Measurements from ENCODE around the gene PAX2.

PAX2 gene

DNA sequence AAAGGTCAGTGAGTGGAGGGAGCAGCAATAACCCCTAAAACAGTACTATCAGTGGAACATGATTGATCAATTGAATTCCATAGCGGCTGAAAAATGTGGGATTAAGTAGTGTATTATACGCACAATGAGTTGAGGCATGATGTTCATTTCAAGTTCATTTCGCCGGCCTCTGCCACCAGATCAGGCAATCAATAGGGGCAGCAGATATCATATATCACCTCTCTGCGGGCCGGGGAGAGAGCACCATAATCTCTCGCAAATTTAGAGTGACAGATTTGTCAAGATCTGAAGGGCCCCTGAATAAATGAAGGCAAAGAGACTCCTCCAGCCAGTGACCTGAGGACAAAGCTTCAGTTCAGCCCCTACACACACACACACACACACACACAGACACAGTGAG is 58.5 kb downstream of the PAX2 start:
- Histone ChIP-seq H3K36me3 (ENCODE audit: control insufficient read depth, insufficient read depth, low read length, severe bottlenecking) (no peaks in the 10 kb centered on the region), H3K9me3 (ENCODE audit: control insufficient read depth, low read length) (no peaks in the 10 kb centered on the region), H3K27me3 (replicated peaks; ENCODE audit: control insufficient read depth, insufficient read depth, low read length) (peaks cover 89% of the 10 kb centered on the region), H3K4me3 (ENCODE audit: low read length) (no peak overlapping the region), H3K4me1 (ENCODE audit: control insufficient read depth, insufficient read depth, low read length) (no peaks in the 10 kb centered on the region), H3K9ac (ENCODE audit: low read length) (no peak overlapping the region)
- DNase-seq (ENCODE audit: low read depth), result no peak

DNA sequence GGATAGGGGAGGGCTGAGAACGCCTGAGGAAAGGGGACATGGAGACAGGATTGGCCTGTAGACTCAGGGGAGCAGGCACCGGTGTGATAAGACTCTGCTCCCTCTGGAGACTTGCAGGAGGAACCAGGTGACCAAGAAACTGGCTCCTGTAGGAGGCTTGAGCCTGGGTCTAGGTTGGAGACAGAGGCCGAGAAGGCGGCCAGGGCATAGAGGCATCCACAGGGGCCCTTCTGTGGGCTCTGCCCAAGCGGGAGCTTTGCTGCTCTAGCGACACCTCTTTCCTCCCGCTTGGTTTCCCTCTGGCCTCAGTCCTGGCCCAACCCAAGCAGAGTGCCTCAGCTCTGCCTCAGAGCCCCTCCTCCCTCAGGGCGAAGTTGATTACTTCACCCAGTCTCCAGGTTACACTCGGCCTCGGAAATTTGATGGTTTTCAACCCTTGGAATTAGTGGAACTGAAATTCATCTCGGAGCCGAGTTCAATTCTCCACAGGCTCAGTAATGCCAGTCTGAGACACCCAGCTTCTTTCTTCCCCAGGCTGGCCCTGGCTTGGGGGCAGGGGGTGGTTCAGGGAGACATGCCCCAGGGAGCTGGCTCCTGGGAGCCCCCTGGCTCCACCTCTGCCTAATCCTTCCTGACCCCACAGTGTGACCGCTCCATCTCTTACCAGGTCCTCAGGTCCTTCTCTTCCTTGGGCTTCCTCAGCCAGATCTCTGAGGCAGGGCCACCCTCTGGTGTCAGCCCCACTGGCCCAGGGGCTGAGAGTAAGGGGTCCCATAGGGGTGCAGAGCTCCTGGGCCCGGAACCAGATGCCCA is 60.4 kb downstream of the PAX2 start:
- Histone ChIP-seq H3K27me3 (replicated peaks; ENCODE audit: control insufficient read depth, insufficient read depth, low read length) (peaks cover 95% of the 10 kb centered on the region), H3K4me1 (ENCODE audit: control insufficient read depth, insufficient read depth, low read length) (no peaks in the 10 kb centered on the region), H3K9me3 (ENCODE audit: control insufficient read depth, low read length) (no peaks in the 10 kb centered on the region), H3K36me3 (ENCODE audit: control insufficient read depth, insufficient read depth, low read length, severe bottlenecking) (no peaks in the 10 kb centered on the region), H3K4me3 (ENCODE audit: low read length) (no peak overlapping the region), H3K9ac (ENCODE audit: low read length) (no peak overlapping the region)
- DNase-seq (ENCODE audit: low read depth), result no peak

DNA sequence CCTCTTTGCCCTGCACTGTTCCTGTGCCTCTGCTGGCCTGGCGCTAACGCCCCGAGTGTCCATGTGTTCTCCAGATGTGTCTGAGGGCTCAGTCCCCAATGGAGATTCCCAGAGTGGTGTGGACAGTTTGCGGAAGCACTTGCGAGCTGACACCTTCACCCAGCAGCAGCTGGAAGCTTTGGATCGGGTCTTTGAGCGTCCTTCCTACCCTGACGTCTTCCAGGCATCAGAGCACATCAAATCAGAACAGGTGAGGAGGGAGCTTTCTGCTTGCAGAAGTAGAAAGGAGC is 60.9 kb downstream of the PAX2 start:
- no peaks in the 10 kb centered on the region for H3K4me1 ChIP-seq (ENCODE audit: control insufficient read depth, insufficient read depth, low read length)
- no peaks in the 10 kb centered on the region for H3K36me3 ChIP-seq (ENCODE audit: control insufficient read depth, insufficient read depth, low read length, severe bottlenecking)
- H3K9me3 ChIP-seq (ENCODE audit: control insufficient read depth, low read length), result no peaks in the 10 kb centered on the region
- H3K27me3 ChIP-seq (replicated peaks; ENCODE audit: control insufficient read depth, insufficient read depth, low read length), result peaks cover 96% of the 10 kb centered on the region
- H3K9ac ChIP-seq (ENCODE audit: low read length), result no peak overlapping the region
- DNase-seq (ENCODE audit: low read depth), result no peak
- H3K4me3 ChIP-seq (ENCODE audit: low read length), result no peak overlapping the region

DNA sequence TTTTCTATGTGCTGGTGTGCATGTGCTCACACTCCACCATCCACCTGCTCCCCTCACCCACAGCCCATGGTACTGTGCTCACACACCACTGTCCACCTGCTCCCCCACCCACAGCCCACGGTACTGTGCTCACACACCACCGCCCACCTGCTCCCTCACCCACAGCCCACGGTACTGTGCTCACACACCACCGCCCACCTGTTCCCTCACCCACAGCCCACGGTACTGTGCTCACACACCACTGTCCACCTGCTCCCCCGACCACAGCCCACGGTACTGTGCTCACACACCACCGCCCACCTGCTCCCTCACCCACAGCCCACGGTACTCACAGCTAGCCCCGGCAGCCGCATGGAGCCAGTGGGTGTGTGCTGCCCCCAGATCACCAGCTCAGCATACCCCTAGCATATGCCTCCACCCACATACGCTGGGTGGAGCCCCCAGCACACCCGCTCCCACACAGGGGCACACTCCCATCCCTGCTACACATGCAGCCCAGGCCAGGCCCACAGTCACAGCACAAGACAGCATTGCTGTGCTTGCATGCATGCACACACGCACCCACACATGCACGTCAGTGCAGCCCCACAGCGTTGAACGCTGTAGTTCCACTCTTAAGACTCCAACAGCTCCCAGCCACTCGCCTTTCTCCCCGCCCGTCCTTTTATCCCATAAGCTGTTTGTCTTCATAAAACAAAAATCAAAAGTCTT is 62.0 kb downstream of the PAX2 start:
- Histone ChIP-seq H3K9me3 (ENCODE audit: control insufficient read depth, low read length) (no peaks in the 10 kb centered on the region), H3K4me1 (ENCODE audit: control insufficient read depth, insufficient read depth, low read length) (no peaks in the 10 kb centered on the region), H3K9ac (ENCODE audit: low read length) (no peak overlapping the region), H3K27me3 (replicated peaks; ENCODE audit: control insufficient read depth, insufficient read depth, low read length) (peaks cover 96% of the 10 kb centered on the region), H3K4me3 (ENCODE audit: low read length) (no peak overlapping the region), H3K36me3 (ENCODE audit: control insufficient read depth, insufficient read depth, low read length, severe bottlenecking) (no peaks in the 10 kb centered on the region)
- no peak for DNase-seq (ENCODE audit: low read depth)

DNA sequence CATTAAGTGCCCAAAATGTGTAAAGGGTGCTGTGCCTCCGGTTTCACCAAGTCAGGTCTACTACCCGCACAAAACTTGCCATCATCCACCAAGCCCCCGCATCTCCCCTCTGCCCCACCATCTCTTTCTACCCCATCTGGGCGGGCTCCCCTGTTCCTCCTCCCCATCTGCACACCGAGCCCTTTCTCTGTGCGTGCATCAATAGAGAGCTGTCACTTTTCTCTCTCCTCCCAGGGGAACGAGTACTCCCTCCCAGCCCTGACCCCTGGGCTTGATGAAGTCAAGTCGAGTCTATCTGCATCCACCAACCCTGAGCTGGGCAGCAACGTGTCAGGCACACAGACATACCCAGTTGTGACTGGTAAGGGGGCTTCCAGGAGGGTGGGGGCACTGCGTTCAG is 63.5 kb downstream of the PAX2 start:
- H3K9ac ChIP-seq (ENCODE audit: low read length), result no peak overlapping the region
- no peak for DNase-seq (ENCODE audit: low read depth)
- H3K27me3 ChIP-seq (replicated peaks; ENCODE audit: control insufficient read depth, insufficient read depth, low read length), result peaks cover 96% of the 10 kb centered on the region
- H3K9me3 ChIP-seq (ENCODE audit: control insufficient read depth, low read length), result no peaks in the 10 kb centered on the region
- no peaks in the 10 kb centered on the region for H3K36me3 ChIP-seq (ENCODE audit: control insufficient read depth, insufficient read depth, low read length, severe bottlenecking)
- H3K4me1 ChIP-seq (ENCODE audit: control insufficient read depth, insufficient read depth, low read length), result no peaks in the 10 kb centered on the region
- H3K4me3 ChIP-seq (ENCODE audit: low read length), result no peak overlapping the region

DNA sequence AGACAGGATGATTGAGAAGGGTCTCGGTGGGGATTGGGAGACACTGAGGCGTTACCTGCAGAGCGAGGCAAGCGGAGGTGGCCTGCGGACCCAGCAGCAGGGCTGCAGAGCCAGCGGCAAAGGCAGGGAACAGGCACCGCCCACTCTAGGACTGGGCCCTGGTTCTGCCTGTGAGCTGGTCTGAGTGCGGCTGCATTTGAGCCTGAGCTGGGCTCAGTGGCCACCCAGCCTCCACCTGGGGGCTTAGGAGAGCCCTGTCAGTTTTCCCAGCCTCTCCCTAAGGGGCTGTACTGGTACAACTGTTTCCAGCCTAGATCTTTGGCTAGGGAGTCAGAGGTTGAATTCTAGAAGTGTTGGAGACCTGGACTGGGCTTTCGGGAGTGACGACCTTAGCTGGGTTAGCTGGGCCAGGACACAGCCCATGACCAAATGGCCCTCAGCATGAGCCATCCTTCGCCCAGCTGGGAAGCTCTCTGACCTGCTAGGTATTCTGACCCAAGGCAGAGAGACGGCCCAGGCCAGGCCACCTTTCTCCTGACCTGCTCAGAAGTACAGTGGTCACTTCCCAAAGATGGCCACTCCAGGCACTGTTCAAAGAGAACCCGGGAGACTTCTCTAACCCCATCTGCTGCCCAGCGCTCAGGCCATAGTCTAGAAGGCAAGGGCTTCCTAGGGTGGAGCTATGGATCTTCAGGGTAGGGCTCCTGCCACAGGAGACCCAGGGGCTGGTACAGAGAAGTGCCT is 64.9 kb downstream of the PAX2 start:
- H3K9me3 ChIP-seq (ENCODE audit: control insufficient read depth, low read length), result no peaks in the 10 kb centered on the region
- H3K27me3 ChIP-seq (replicated peaks; ENCODE audit: control insufficient read depth, insufficient read depth, low read length), result peaks cover 90% of the 10 kb centered on the region
- DNase-seq (ENCODE audit: low read depth), result no peak

DNA sequence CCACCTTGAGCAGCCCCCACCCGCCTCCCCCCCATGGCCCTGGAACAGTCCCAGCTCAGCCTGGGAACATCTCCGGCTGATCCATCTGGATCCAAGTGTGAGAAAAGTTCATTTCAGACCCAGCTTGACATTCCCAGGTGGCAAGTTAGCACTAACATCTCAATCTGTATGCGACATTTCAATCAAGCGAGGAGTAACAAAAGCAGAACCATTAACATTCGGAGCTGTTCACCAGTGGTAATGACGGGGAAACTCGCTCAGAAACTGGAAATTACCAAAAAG is 65.4 kb downstream of the PAX2 start:
- no peak overlapping the region for H3K9ac ChIP-seq (ENCODE audit: low read length)
- no peaks in the 10 kb centered on the region for H3K9me3 ChIP-seq (ENCODE audit: control insufficient read depth, low read length)
- H3K27me3 ChIP-seq (replicated peaks; ENCODE audit: control insufficient read depth, insufficient read depth, low read length), result peaks cover 90% of the 10 kb centered on the region

More for the DNA sequence above, 64.9 kb downstream of the PAX2 start:
- no peaks in the 10 kb centered on the region for H3K36me3 ChIP-seq (ENCODE audit: control insufficient read depth, insufficient read depth, low read length, severe bottlenecking)
- H3K4me1 ChIP-seq (ENCODE audit: control insufficient read depth, insufficient read depth, low read length), result no peaks in the 10 kb centered on the region
- H3K9ac ChIP-seq (ENCODE audit: low read length), result no peak overlapping the region
- no peak overlapping the region for H3K4me3 ChIP-seq (ENCODE audit: low read length)

DNA sequence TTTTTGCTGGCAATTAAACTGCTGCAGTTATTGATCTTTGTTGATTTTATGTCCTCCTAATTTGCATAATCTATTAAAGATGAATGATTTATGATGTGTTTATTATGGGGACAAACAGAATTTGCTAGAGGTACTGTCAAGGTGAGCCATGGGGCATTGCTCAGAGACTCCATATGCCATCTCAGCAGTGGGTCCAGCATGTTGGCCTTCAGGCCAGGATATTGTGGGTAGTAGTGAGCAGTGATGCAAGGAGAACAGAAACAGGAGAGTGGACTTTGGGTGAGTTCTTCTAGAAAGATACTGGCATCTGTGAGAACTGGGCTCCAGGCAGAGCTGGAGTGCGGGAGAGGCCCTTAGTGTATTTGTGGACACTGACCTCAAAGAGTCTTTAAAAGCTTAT is 65.9 kb downstream of the PAX2 start:
- Histone ChIP-seq H3K27me3 (replicated peaks; ENCODE audit: control insufficient read depth, insufficient read depth, low read length) (peaks cover 90% of the 10 kb centered on the region), H3K4me3 (ENCODE audit: low read length) (no peak overlapping the region), H3K9me3 (ENCODE audit: control insufficient read depth, low read length) (no peaks in the 10 kb centered on the region), H3K4me1 (ENCODE audit: control insufficient read depth, insufficient read depth, low read length) (no peaks in the 10 kb centered on the region), H3K36me3 (ENCODE audit: control insufficient read depth, insufficient read depth, low read length, severe bottlenecking) (no peaks in the 10 kb centered on the region), H3K9ac (ENCODE audit: low read length) (no peak overlapping the region)
- no peak for DNase-seq (ENCODE audit: low read depth)

More for the DNA sequence above, 65.4 kb downstream of the PAX2 start:
- no peak for DNase-seq (ENCODE audit: low read depth)
- Histone ChIP-seq H3K4me1 (ENCODE audit: control insufficient read depth, insufficient read depth, low read length) (no peaks in the 10 kb centered on the region), H3K4me3 (ENCODE audit: low read length) (no peak overlapping the region), H3K36me3 (ENCODE audit: control insufficient read depth, insufficient read depth, low read length, severe bottlenecking) (no peaks in the 10 kb centered on the region)

DNA sequence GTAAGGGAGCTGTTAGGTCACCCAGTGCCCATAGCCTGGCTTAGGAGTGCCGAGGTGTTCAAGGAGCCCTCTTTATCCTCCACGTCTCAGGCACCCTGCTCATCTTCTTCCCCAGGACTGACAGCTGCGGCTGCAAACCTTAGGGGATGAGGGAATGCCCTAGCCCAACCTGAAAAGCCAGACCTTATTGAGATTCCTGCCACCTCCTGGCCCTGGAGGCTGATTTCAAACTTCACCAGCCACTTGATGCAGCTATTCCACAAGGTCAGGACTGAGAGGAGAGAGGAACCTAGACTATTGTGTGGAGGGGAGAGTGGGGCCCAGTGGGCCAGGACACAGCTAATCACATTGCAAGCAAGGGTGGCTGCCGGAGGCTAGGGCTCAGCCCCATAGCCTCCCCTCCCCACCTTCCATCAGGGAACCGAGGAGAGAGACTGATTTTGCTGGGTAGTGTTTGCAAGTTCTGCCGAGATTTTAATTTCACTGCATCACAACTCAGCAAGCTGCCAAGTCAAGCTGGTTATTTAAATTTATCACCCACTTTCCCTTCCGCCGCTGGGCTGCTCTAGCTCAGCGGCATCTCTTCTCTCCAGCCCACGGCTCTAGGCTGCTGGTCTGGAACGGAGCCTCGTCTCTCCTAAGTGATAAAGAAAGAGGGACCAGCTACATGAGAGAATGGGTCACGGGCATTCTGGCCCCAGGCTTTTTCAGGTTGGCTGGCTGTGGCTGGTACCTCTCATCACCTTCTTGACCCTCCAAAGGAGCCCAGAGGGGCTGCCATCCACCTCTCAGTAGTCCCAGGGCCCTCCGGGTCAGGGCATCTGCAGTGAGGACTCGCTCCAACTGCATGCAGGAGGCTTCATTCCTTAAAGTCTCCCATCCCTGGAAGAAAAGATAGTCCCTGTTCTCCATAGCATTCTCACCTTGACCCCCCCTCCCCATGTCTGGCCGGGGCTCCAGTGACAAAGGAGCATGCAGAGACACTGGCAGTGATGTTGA is 66.7 kb downstream of the PAX2 start:
- Histone ChIP-seq H3K36me3 (ENCODE audit: control insufficient read depth, insufficient read depth, low read length, severe bottlenecking) (no peaks in the 10 kb centered on the region), H3K9me3 (ENCODE audit: control insufficient read depth, low read length) (no peaks in the 10 kb centered on the region), H3K4me3 (ENCODE audit: low read length) (no peak overlapping the region), H3K4me1 (ENCODE audit: control insufficient read depth, insufficient read depth, low read length) (no peaks in the 10 kb centered on the region), H3K27me3 (replicated peaks; ENCODE audit: control insufficient read depth, insufficient read depth, low read length) (peaks cover 90% of the 10 kb centered on the region), H3K9ac (ENCODE audit: low read length) (no peak overlapping the region)
- no peak for DNase-seq (ENCODE audit: low read depth)

DNA sequence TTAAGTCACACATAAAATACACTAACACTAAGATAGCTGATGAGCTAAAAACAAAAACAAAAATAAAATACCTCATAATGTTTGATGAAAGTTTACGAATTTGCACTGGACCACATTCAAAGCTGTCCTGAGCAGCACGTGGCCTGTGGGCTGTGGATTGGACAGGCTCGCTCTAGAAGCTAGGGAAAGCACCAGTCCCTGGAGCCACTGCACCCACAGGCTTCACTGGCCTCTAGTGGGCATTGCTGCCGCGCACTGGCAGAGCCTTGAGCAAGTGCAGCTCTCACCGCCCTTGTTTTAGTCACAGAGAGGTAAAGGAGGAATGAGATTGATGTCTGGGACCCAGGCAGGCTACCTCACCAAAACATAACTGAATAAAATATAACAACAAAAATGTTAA is 67.6 kb downstream of the PAX2 start:
- H3K4me1 ChIP-seq (ENCODE audit: control insufficient read depth, insufficient read depth, low read length), result no peaks in the 10 kb centered on the region
- H3K4me3 ChIP-seq (ENCODE audit: low read length), result no peak overlapping the region
- no peaks in the 10 kb centered on the region for H3K36me3 ChIP-seq (ENCODE audit: control insufficient read depth, insufficient read depth, low read length, severe bottlenecking)
- H3K27me3 ChIP-seq (replicated peaks; ENCODE audit: control insufficient read depth, insufficient read depth, low read length), result peaks cover 91% of the 10 kb centered on the region
- H3K9ac ChIP-seq (ENCODE audit: low read length), result no peak overlapping the region
- H3K9me3 ChIP-seq (ENCODE audit: control insufficient read depth, low read length), result no peaks in the 10 kb centered on the region
- no peak for DNase-seq (ENCODE audit: low read depth)

Data from adipocyte (in vitro differentiated cells).